Astrocyte of the cerebellum (primary cell): Measurements from ENCODE around the gene BBS9.

Source experiments
- DNase-seq: peaks from one replicate; pipeline ENCODE4 v3.0.0-alpha.2; 2011; ENCODE audit warnings: low read depth
- H3K4me3 ChIP-seq: 2 replicates; pipeline ENCODE4 v1.5.1; 2011; ENCODE audit warnings: mild to moderate bottlenecking, low read depth, low read length, moderate library complexity
- CTCF ChIP-seq: IDR thresholded peaks from 2 replicates; pipeline ENCODE4 v1.5.1; 2012; ENCODE audit warnings: low read length, low read depth, moderate library complexity, mild to moderate bottlenecking; ENCODE audit errors: missing control alignments
- in situ Hi-C: cut with HindIII; loops from 2 replicates; pipeline ENCODE4 v1.10.0; 2017; ENCODE audit warnings: low sequenced_read_pairs

The BBS9 gene

GRCh38 chr7:33643530-33643929 is 514.2 kb downstream of the BBS9 start:
- no peak for TF ChIP-seq CTCF
- H3K4me3 ChIP-seq: no peak overlapping the region
- in situ Hi-C loops: no loop called here

GRCh38 chr7:33644489-33644888 is 515.1 kb downstream of the BBS9 start:
- no peak overlapping the region for H3K4me3 ChIP-seq
- TF ChIP-seq CTCF: no peak
- DNase-seq: no peak
- in situ Hi-C loops: no loop called here

More at GRCh38 chr7:33643530-33643929, 514.2 kb downstream of the BBS9 start:
- no peak for DNase-seq

- in situ Hi-C loops: no loop called here
These were observed 515.7 kb downstream of the BBS9 start for GRCh38 chr7:33645104-33645503.

GRCh38 chr7:33646166-33646565 is 516.8 kb downstream of the BBS9 start:
- no peak for TF ChIP-seq CTCF
- H3K4me3 ChIP-seq: no peak overlapping the region
- in situ Hi-C loops: no loop called here
- no peak for DNase-seq

More at GRCh38 chr7:33645104-33645503, 515.7 kb downstream of the BBS9 start:
- TF ChIP-seq CTCF: no peak
- peak; percentile 8 for DNase-seq
- H3K4me3 ChIP-seq: no peak overlapping the region

GRCh38 chr7:33646891-33647391 is 517.6 kb downstream of the BBS9 start:
- H3K4me3 ChIP-seq: no peak overlapping the region
- no peak for DNase-seq
- no peak for TF ChIP-seq CTCF
- in situ Hi-C loops: no loop called here

- DNase-seq: no peak
- no peak overlapping the region for H3K4me3 ChIP-seq
- in situ Hi-C loops: no loop called here
- TF ChIP-seq CTCF: no peak
These were observed 520.4 kb downstream of the BBS9 start for GRCh38 chr7:33649476-33650441.
